Left ventricle myocardium superior (tissue), 1 donor: Measurements from ENCODE around the gene SLC6A19. TPM values are rescaled to one million over a fixed set of nuclear protein-coding genes. Genes with fewer than 3 reads are reported as not detected.
A peak's percentile ranks its signal among the peaks of the same experiment; 100 is the strongest.

Experiments used
- ATAC-seq: fragments of 200-7000 bp; cut with Tn5 transposase; one replicate; pipeline ENCODE4 v1.9.1; 2020; ENCODE audit warnings: mild to moderate bottlenecking, moderate library complexity
- DNase-seq: peaks from one replicate; pipeline ENCODE4 v3.0.0-alpha.2; 2020
- intact Hi-C: fragments of 100-400 bp; cut with micrococcal nuclease; formaldehyde crosslinking; loops from one replicate; pipeline ENCODE4 v1.11.0; 2022
- total RNA-seq: library from RNA; stranded (reverse); fragmentation: NEBNext Ultra II Directional; extraction: Animal tissue kit (Norgen Biotek cat#: 25700); gene quantifications from one replicate; pipeline ENCODE4 v1.2.1, GENCODE V29; 2021
- donor health status: DM: no; HTN: yes; CAD: no; lungs with severe emphysema.

The SLC6A19 gene
- total RNA-seq, 1 donor from 2014 or later: not detected

- ATAC-seq (no peak), DNase-seq (no peak)
- intact Hi-C loops: no loop called here
Observed at GRCh38 chr5:1164696-1165630, 36.4 kb upstream of the SLC6A19 start.

- ATAC-seq (no peak), DNase-seq (no peak)
- intact Hi-C loops: no loop called here
Observed at GRCh38 chr5:1165864-1166263, 35.5 kb upstream of the SLC6A19 start.

- DNase-seq (no peak), ATAC-seq (no peak)
- intact Hi-C loops: no loop called here
Observed at GRCh38 chr5:1166370-1166769, 35.0 kb upstream of the SLC6A19 start.

GRCh38 chr5:1167361-1167727 is 34.1 kb upstream of the SLC6A19 start:
- ATAC-seq (no peak), DNase-seq (peak; percentile 7)
- intact Hi-C loops: no loop called here

- intact Hi-C loops: no loop called here
- ATAC-seq (peak; percentile 83), DNase-seq (peak; percentile 71)
Observed at GRCh38 chr5:1167728-1168709, 33.4 kb upstream of the SLC6A19 start.

- intact Hi-C loops: no loop called here
- DNase-seq: no peak
Observed at GRCh38 chr5:1168796-1169195, 32.6 kb upstream of the SLC6A19 start.

GRCh38 chr5:1169211-1170115 is 31.9 kb upstream of the SLC6A19 start:
- DNase-seq (peak; percentile 20), ATAC-seq (no peak)
- intact Hi-C loops: no loop called here

More at GRCh38 chr5:1168796-1169195, 32.6 kb upstream of the SLC6A19 start:
- no peak for ATAC-seq

- intact Hi-C loops: no loop called here
- DNase-seq: no peak
- peak; percentile 6 for ATAC-seq
Observed at GRCh38 chr5:1171340-1171941, 30.0 kb upstream of the SLC6A19 start.

GRCh38 chr5:1172007-1172581 is 29.3 kb upstream of the SLC6A19 start:
- ATAC-seq: no peak
- intact Hi-C loops: no loop called here

GRCh38 chr5:1172670-1173404 is 28.6 kb upstream of the SLC6A19 start:
- DNase-seq: peak; percentile 15
- intact Hi-C loops: no loop called here
- no peak for ATAC-seq

More at GRCh38 chr5:1172007-1172581, 29.3 kb upstream of the SLC6A19 start:
- peak; percentile 16 for DNase-seq

- ATAC-seq: no peak
- DNase-seq: peak; percentile 27
- intact Hi-C loops: no loop called here
Observed at GRCh38 chr5:1173485-1174070, 27.8 kb upstream of the SLC6A19 start.

GRCh38 chr5:1174122-1174936 is 27.1 kb upstream of the SLC6A19 start:
- DNase-seq: peak; percentile 75
- peak; percentile 79 for ATAC-seq
- intact Hi-C loops: no loop called here

GRCh38 chr5:1175015-1175414 is 26.4 kb upstream of the SLC6A19 start:
- ATAC-seq (no peak), DNase-seq (no peak)
- intact Hi-C loops: no loop called here

- ATAC-seq (no peak), DNase-seq (peak; percentile 20)
- intact Hi-C loops: no loop called here
Observed at GRCh38 chr5:1175801-1176472, 25.5 kb upstream of the SLC6A19 start.

GRCh38 chr5:1176473-1177391 is 24.7 kb upstream of the SLC6A19 start:
- ATAC-seq: no peak
- peak; percentile 21 for DNase-seq
- intact Hi-C loops: no loop called here
